DND-41 (cell line): ENCODE measurements around the gene CPN1.

Source experiments
- ATAC-seq: fragments of 200-7000 bp; cut with Tn5 transposase; 3 replicates; pipeline ENCODE4 v1.9.1; 2021; ENCODE audit warnings: low read depth; ENCODE audit not compliant: insufficient read depth
- DNase-seq: peaks from one replicate; pipeline ENCODE4 v3.0.0-alpha.2; 2020
- H2AFZ ChIP-seq: 2 replicates; pipeline ENCODE4 v1.6.0; 2012; ENCODE audit warnings: low read depth, low read length
- H3K27ac ChIP-seq: 2 replicates; pipeline ENCODE4 v1.5.1; 2012; ENCODE audit warnings: low read length, inconsistent platforms
- H3K27me3 ChIP-seq: fragments of 200-600 bp; sonication (generic); 2 replicates; pipeline ENCODE4 v1.6.0; 2012; ENCODE audit warnings: low read length, mild to moderate bottlenecking, inconsistent platforms; ENCODE audit not compliant: insufficient read depth, poor library complexity
- H3K36me3 ChIP-seq: 2 replicates; pipeline ENCODE4 v1.5.1; 2012; ENCODE audit warnings: low read length, inconsistent platforms; ENCODE audit not compliant: insufficient read depth
- H3K4me1 ChIP-seq: 2 replicates; pipeline ENCODE4 v1.5.1; 2012; ENCODE audit warnings: mild to moderate bottlenecking, low read length; ENCODE audit not compliant: insufficient read depth
- H3K4me2 ChIP-seq: 2 replicates; pipeline ENCODE4 v1.6.0; 2012; ENCODE audit warnings: mild to moderate bottlenecking, moderate library complexity, low read length, inconsistent platforms; ENCODE audit not compliant: insufficient read depth
- H3K4me3 ChIP-seq, 2 experiments: fragments of 200-600 bp in 1 of 2; shearing (Covaris generic) in 1 of 2; 2 replicates each; pipeline ENCODE4 v1.5.1; 2012 to 2016; ENCODE audit warnings: inconsistent platforms in 2 of 2, low read length in 2 of 2, mild to moderate bottlenecking in 2 of 2, low read depth in 1 of 2, moderate library complexity in 1 of 2
- H3K79me2 ChIP-seq: 2 replicates; pipeline ENCODE4 v1.6.0; 2012; ENCODE audit warnings: low read length, inconsistent platforms; ENCODE audit not compliant: insufficient read depth
- H3K9ac ChIP-seq: 2 replicates; pipeline ENCODE4 v1.6.0; 2012; ENCODE audit warnings: low read depth, mild to moderate bottlenecking, inconsistent platforms, low read length, moderate library complexity
- H3K9me3 ChIP-seq: 2 replicates; pipeline ENCODE4 v1.5.1; 2012; ENCODE audit warnings: low read length, moderate library complexity, mild to moderate bottlenecking, inconsistent platforms; ENCODE audit not compliant: insufficient read depth, severe bottlenecking
- H4K20me1 ChIP-seq: 2 replicates; pipeline ENCODE4 v1.6.0; 2012; ENCODE audit warnings: low read length; ENCODE audit not compliant: insufficient read depth
- EZH2 ChIP-seq: IDR thresholded peaks from 3 replicates; pipeline ENCODE4 v1.6.1; 2012; ENCODE audit warnings: borderline replicate concordance, low read depth, mild to moderate bottlenecking, moderate library complexity, low read length, inconsistent platforms; ENCODE audit not compliant: severe bottlenecking
- TF ChIP-seq, protein P1 (sequence below): IDR thresholded peaks from 2 replicates; pipeline ENCODE4 v1.5.1; 2012; ENCODE audit warnings: borderline replicate concordance, low read length, moderate library complexity, mild to moderate bottlenecking; ENCODE audit not compliant: poor library complexity, severe bottlenecking; ENCODE audit errors: extremely low read depth

CPN1 gene

DNA sequence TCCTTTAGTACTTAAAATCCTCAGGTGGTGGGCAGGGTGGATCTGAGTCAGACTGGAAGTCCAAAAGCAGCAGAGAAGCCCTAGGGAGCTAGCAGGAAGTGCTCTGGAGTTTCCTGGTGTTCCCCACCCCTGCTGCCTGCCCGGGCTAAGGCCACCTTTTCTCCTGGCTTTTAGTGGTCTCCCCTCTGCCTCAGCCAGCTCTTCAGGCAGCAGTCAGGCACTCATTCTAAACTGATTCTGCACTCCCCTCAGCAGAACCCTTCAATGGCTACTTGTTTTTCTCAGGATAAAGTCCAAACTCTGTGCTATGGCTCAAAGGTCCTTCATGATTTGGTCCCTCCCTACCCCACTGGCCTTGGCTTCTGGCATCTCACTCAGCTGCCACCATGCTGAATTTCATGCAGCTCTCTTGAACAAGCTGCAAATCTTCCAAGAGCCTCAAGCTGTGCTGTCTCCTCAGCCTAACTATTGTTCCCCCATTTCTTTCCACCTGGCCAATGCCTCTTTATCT is 43.1 kb downstream of the CPN1 start:
- H3K36me3 ChIP-seq = no peaks in the 10 kb centered on the region
- DNase-seq (no peak), ATAC-seq (no peak)
- no peaks in the 10 kb centered on the region for H3K79me2 ChIP-seq
- H3K4me3 ChIP-seq = no peak overlapping the region
- H3K27ac ChIP-seq = no peak overlapping the region
- H3K27me3 ChIP-seq = peaks cover 6% of the 10 kb centered on the region
- H2AFZ ChIP-seq = no peak overlapping the region
- H3K4me1 ChIP-seq = no peaks in the 10 kb centered on the region
- TF ChIP-seq, protein P1, sequence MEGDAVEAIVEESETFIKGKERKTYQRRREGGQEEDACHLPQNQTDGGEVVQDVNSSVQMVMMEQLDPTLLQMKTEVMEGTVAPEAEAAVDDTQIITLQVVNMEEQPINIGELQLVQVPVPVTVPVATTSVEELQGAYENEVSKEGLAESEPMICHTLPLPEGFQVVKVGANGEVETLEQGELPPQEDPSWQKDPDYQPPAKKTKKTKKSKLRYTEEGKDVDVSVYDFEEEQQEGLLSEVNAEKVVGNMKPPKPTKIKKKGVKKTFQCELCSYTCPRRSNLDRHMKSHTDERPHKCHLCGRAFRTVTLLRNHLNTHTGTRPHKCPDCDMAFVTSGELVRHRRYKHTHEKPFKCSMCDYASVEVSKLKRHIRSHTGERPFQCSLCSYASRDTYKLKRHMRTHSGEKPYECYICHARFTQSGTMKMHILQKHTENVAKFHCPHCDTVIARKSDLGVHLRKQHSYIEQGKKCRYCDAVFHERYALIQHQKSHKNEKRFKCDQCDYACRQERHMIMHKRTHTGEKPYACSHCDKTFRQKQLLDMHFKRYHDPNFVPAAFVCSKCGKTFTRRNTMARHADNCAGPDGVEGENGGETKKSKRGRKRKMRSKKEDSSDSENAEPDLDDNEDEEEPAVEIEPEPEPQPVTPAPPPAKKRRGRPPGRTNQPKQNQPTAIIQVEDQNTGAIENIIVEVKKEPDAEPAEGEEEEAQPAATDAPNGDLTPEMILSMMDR = no peak
- no peak for TF ChIP-seq EZH2
- no peak overlapping the region for H3K9ac ChIP-seq
- H4K20me1 ChIP-seq = no peaks in the 10 kb centered on the region
- no peak overlapping the region for H3K4me2 ChIP-seq
- H3K9me3 ChIP-seq = no peaks in the 10 kb centered on the region

DNA sequence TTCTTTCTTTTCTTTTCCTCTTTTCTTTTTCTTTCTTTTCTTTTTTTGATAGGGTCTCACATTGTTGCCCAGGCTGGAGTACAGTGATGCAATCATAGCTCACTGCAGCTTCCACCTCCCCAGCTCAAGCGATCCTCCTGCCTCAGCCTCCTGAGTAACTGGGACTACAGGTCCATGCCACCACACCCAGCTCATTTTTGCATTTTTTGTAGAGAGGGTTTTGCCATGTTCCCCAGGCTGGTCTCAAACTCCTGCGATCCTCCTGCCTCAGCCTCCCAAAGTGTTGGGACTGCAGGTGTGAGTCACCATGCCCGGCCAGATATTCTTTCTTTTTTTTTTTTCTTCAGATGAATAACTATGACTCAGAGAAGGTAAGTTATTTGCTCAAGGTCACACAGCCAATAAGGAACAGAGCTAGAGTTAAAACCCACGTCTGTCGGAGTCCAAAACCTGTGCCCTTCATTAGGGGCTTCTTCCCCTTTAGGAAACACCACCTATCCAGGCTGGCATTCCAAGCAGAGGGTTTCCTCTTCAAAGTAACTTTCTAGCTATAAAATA is 43.8 kb downstream of the CPN1 start:
- DNase-seq = no peak
- H3K4me1 ChIP-seq = no peaks in the 10 kb centered on the region
- no peaks in the 10 kb centered on the region for H3K9me3 ChIP-seq
- no peak overlapping the region for H3K4me3 ChIP-seq
- no peaks in the 10 kb centered on the region for H3K79me2 ChIP-seq
- no peak overlapping the region for H3K9ac ChIP-seq
- H2AFZ ChIP-seq = no peak overlapping the region
- H3K27me3 ChIP-seq = peaks cover 6% of the 10 kb centered on the region
- no peak for ATAC-seq
- H4K20me1 ChIP-seq = no peaks in the 10 kb centered on the region
- H3K27ac ChIP-seq = no peak overlapping the region
- TF ChIP-seq EZH2 = no peak
- TF ChIP-seq, protein P1 = no peak
- H3K4me2 ChIP-seq = no peak overlapping the region
- H3K36me3 ChIP-seq = no peaks in the 10 kb centered on the region

DNA sequence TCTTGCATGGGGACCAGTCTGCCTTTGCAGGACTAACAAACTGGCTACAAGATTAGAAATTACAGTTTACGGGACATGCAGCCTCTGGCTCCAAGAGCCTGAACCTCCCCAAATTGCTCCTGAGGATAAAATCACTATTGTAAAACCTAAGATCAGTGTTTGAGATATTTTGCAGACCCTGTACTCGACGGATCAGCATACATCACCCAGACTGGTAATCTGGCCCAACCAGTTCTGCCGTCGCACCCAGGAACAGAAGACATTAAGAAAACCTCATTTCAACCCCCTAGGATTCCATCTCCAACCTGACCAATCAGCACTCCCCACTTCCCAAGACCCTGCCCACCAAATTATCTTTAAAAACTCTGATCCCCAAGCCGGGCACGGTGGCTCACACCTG is 44.8 kb downstream of the CPN1 start:
- TF ChIP-seq EZH2 = no peak
- TF ChIP-seq, protein P1 = no peak
- Histone ChIP-seq H3K4me2 (no peak overlapping the region), H3K4me1 (no peaks in the 10 kb centered on the region), H3K4me3 (no peak overlapping the region), H3K9me3 (no peaks in the 10 kb centered on the region), H3K79me2 (no peaks in the 10 kb centered on the region), H3K27ac (no peak overlapping the region), H3K36me3 (no peaks in the 10 kb centered on the region), H4K20me1 (no peaks in the 10 kb centered on the region), H2AFZ (no peak overlapping the region), H3K9ac (no peak overlapping the region), H3K27me3 (peaks cover 6% of the 10 kb centered on the region)
- DNase-seq (no peak), ATAC-seq (no peak)
